HepG2 (cell line): ENCODE data around the gene NOTUM. TPM values are rescaled to one million over a fixed set of nuclear protein-coding genes. Genes with fewer than 3 reads are reported as not detected.

Experiments
- CEBPB ChIP-seq: IDR thresholded peaks from 2 replicates; pipeline ENCODE4 v1.6.1; 2011; ENCODE audit warnings: low read depth, low read length, improper control_type of control experiment, borderline replicate concordance
- CHCHD3 ChIP-seq: sonication (generic); formaldehyde crosslinking; IDR thresholded peaks from 2 replicates; pipeline ENCODE4 v1.8.0; 2022; ENCODE audit warnings: mild to moderate bottlenecking, missing genetic modification reagents, moderate library complexity
- DMAP1 ChIP-seq: IDR thresholded peaks from 2 replicates; pipeline ENCODE4 v1.6.1; 2016
- GATAD1 ChIP-seq: IDR thresholded peaks from 2 replicates; pipeline ENCODE4 v1.6.1; 2016; ENCODE audit warnings: missing genetic modification reagents, missing compliant biosample characterization
- JUN ChIP-seq: sonication (generic); formaldehyde crosslinking; IDR thresholded peaks from 2 replicates; pipeline ENCODE4 v1.4.0; 2020; ENCODE audit warnings: mild to moderate bottlenecking, missing genetic modification reagents
- KLF6 ChIP-seq: IDR thresholded peaks from 2 replicates; pipeline ENCODE4 v1.8.0; 2016; ENCODE audit warnings: missing biosample characterization, missing genetic modification reagents
- MIER3 ChIP-seq: IDR thresholded peaks from 2 replicates; pipeline ENCODE4 v1.6.1; 2016; ENCODE audit warnings: missing compliant biosample characterization, borderline replicate concordance
- PHB2 ChIP-seq: fragments of 450-650 bp; IDR thresholded peaks from 2 replicates; pipeline ENCODE4 v1.6.1; 2018; ENCODE audit not compliant: partially characterized antibody
- RELA ChIP-seq: sonication (generic); formaldehyde crosslinking; IDR thresholded peaks from 2 replicates; pipeline ENCODE4 v1.4.0; 2020; ENCODE audit warnings: missing genetic modification reagents
- SNRNP70 ChIP-seq: fragments of 200-400 bp; formaldehyde crosslinking; IDR thresholded peaks from 2 replicates; pipeline ENCODE4 v1.6.1; 2017; ENCODE audit warnings: mild to moderate bottlenecking, low read depth, low read length, moderate library complexity
- SUZ12 ChIP-seq: fragments of 150-350 bp; IDR thresholded peaks from 2 replicates; pipeline ENCODE4 v1.6.1; 2014; ENCODE audit warnings: low read depth, low read length
- TIGD3 ChIP-seq: sonication (generic); formaldehyde crosslinking; IDR thresholded peaks from 2 replicates; pipeline ENCODE4 v1.5.1; 2020; ENCODE audit warnings: mild to moderate bottlenecking, missing genetic modification reagents, borderline replicate concordance
- USF2 ChIP-seq, 2 experiments: sonication (generic) in 1 of 2; formaldehyde crosslinking in 1 of 2; IDR thresholded peaks; 2 replicates each; pipeline versions ENCODE4 v1.5.1 to v1.6.1; 2011 to 2020; ENCODE audit warnings: borderline replicate concordance in 1 of 2, low read depth in 1 of 2, low read length in 1 of 2, mild to moderate bottlenecking in 1 of 2, missing genetic modification reagents in 1 of 2, moderate library complexity in 1 of 2
- YEATS2 ChIP-seq: sonication (generic); formaldehyde crosslinking; IDR thresholded peaks from 2 replicates; pipeline ENCODE4 v1.4.0; 2020; ENCODE audit warnings: missing genetic modification reagents, borderline replicate concordance
- ZMAT5 ChIP-seq: sonication (generic); formaldehyde crosslinking; IDR thresholded peaks from 2 replicates; pipeline ENCODE4 v1.5.0; 2020; ENCODE audit warnings: mild to moderate bottlenecking, low read depth, missing genetic modification reagents, borderline replicate concordance
- ZNF234 ChIP-seq: sonication (generic); formaldehyde crosslinking; conservative IDR thresholded peaks from 2 replicates; pipeline ENCODE4 v1.5.1; 2020; ENCODE audit warnings: mild to moderate bottlenecking, missing genetic modification reagents
- ZNF263 ChIP-seq: sonication (generic); formaldehyde crosslinking; IDR thresholded peaks from 2 replicates; pipeline ENCODE4 v1.4.0; 2020; ENCODE audit warnings: missing genetic modification reagents
- ZNF276 ChIP-seq: sonication (generic); formaldehyde crosslinking; IDR thresholded peaks from 2 replicates; pipeline ENCODE4 v1.4.0; 2020; ENCODE audit warnings: mild to moderate bottlenecking, low read depth, missing genetic modification reagents
- ZNF326 ChIP-seq: sonication (generic); formaldehyde crosslinking; IDR thresholded peaks from 2 replicates; pipeline ENCODE4 v1.4.0; 2020; ENCODE audit warnings: missing genetic modification reagents, borderline replicate concordance
- ZNF484 ChIP-seq: sonication (generic); formaldehyde crosslinking; IDR thresholded peaks from 2 replicates; pipeline ENCODE4 v1.5.1; 2020; ENCODE audit warnings: mild to moderate bottlenecking, low read depth, missing genetic modification reagents, borderline replicate concordance
- ZNF597 ChIP-seq: sonication (generic); formaldehyde crosslinking; IDR thresholded peaks from 2 replicates; pipeline ENCODE4 v1.5.0; 2020; ENCODE audit warnings: missing genetic modification reagents
- ZNF607 ChIP-seq: sonication (generic); formaldehyde crosslinking; IDR thresholded peaks from 2 replicates; pipeline ENCODE4 v1.5.1; 2020; ENCODE audit warnings: missing genetic modification reagents, mild to moderate bottlenecking, borderline replicate concordance
- ZNF629 ChIP-seq: sonication (generic); formaldehyde crosslinking; conservative IDR thresholded peaks from 2 replicates; pipeline ENCODE4 v1.5.0; 2020; ENCODE audit warnings: missing genetic modification reagents
- ZNF878 ChIP-seq: sonication (generic); formaldehyde crosslinking; IDR thresholded peaks from 2 replicates; pipeline ENCODE4 v1.8.1; 2023; ENCODE audit warnings: mild to moderate bottlenecking, missing genetic modification reagents, moderate library complexity
- polyA plus RNA-seq, 8 experiments: library from polyadenylated mRNA; depleted of rRNA in 3 of 8; stranded (reverse) in 7 of 8; unstranded in 1 of 8; fragments of >200 nt; fragmentation: Illumina TruSeq in 4 of 8; extraction: Trizol in 4 of 8; gene quantifications; 2 replicates each; pipeline versions ENCODE4 v1.2.1 to v1.2.3, GENCODE V29; 2011 to 2016; ENCODE audit warnings: low read depth in 4 of 8, missing spikeins in 1 of 8, mixed read lengths in 1 of 8; ENCODE audit not compliant: insufficient read depth in 1 of 8
- total RNA-seq, 5 experiments: library from RNA; depleted of rRNA; stranded (reverse); fragments of >200 nt; fragmentation: Illumina TruSeq; extraction: Trizol; gene quantifications; 2 replicates each; pipeline ENCODE4 v1.2.3, GENCODE V29; 2016; ENCODE audit warnings: low read depth in 1 of 5

NOTUM gene
- total and polyA plus RNA-seq, 2 of the 13 experiments (the other 11 are each of a cell fraction or from before 2014, with no cell fraction given), result 150 to 160 TPM

GRCh38 chr17:81902653-81903414 is 58.2 kb downstream of the NOTUM start (continued):
- TF ChIP-seq ZMAT5 (CRISPR knock-in tag) (no peak), ZNF326 (CRISPR knock-in tag) (peak; percentile 98; the same call in 1 of the 2 replicates), ZNF234 (CRISPR knock-in tag) (no peak), ZNF597 (CRISPR knock-in tag) (0 out of 2 replicates have a peak, but pooled peaks have one; percentile 25), TIGD3 (CRISPR knock-in tag) (no peak), CEBPB (no peak), MIER3 (no peak), ZNF878 (CRISPR knock-in tag) (no peak), SUZ12 (no peak), KLF6 (0 out of 2 replicates have a peak, but pooled peaks have one; percentile 44), ZNF484 (CRISPR knock-in tag) (no peak), DMAP1 (CRISPR knock-in tag) (no peak), RELA (CRISPR knock-in tag) (no peak), GATAD1 (no peak), ZNF276 (CRISPR knock-in tag) (no peak), ZNF629 (CRISPR knock-in tag) (no peak), JUN (no peak), ZNF263 (CRISPR knock-in tag) (no peak; the same call in 1 of the 2 replicates), USF2 (IDR thresholded peaks at IDR 0.05; ENCODE audit: low read depth, low read length) (no peak), USF2 (CRISPR knock-in tag; IDR thresholded peaks at IDR 0.05; ENCODE audit: borderline replicate concordance) (no peak), ZNF607 (peak; percentile 69; the same call in 1 of the 2 replicates), SNRNP70 (no peak), YEATS2 (CRISPR knock-in tag) (no peak), PHB2 (no peak), CHCHD3 (CRISPR knock-in tag) (no peak)
